AG04449 (cell line): Measurements from ENCODE around the gene POU6F2.

Source experiments
- CTCF ChIA-PET: fragments of 350-600 bp; formaldehyde crosslinking; extraction: SDS; loops from one replicate; lab custom pipeline; 2021; ENCODE audit warnings: antibody characterized with exemption; lab: Yijun Ruan, JAX
- POLR2A ChIA-PET: fragments of 400-600, 350-600 bp; formaldehyde crosslinking; extraction: SDS; loops from one replicate; lab custom pipeline; 2020; ENCODE audit warnings: antibody characterized with exemption, inconsistent platforms; lab: Yijun Ruan, JAX
- DNase-seq: peaks from one replicate; pipeline ENCODE4 v3.0.0-alpha.2; 2010; ENCODE audit warnings: low read depth, low spot score
- H3K4me3 ChIP-seq: 2 replicates; pipeline ENCODE4 v1.5.1; 2011; ENCODE audit warnings: low read depth, mild to moderate bottlenecking, control low read depth, low read length
- CTCF ChIP-seq: IDR thresholded peaks from one replicate; pipeline ENCODE4 v1.5.1; 2011; ENCODE audit warnings: mild to moderate bottlenecking, moderate library complexity, low read length, control low read depth, inconsistent platforms; ENCODE audit not compliant: insufficient read depth; ENCODE audit errors: missing control alignments

Gene POU6F2

GRCh38 chr7:39260279-39260844, 282.7 kb downstream of the POU6F2 start:
- POLR2A ChIA-PET: no interaction called here
- CTCF ChIA-PET: no interaction called here
- H3K4me3 ChIP-seq: no peak overlapping the region
- TF ChIP-seq CTCF: no peak
- no peak for DNase-seq

- DNase-seq: no peak
- ChIA-PET POLR2A (no interaction called here), CTCF (no interaction called here)
- H3K4me3 ChIP-seq: no peak overlapping the region
- TF ChIP-seq CTCF: no peak
Measured at GRCh38 chr7:39261771-39262170, 284.1 kb downstream of the POU6F2 start.

DNA sequence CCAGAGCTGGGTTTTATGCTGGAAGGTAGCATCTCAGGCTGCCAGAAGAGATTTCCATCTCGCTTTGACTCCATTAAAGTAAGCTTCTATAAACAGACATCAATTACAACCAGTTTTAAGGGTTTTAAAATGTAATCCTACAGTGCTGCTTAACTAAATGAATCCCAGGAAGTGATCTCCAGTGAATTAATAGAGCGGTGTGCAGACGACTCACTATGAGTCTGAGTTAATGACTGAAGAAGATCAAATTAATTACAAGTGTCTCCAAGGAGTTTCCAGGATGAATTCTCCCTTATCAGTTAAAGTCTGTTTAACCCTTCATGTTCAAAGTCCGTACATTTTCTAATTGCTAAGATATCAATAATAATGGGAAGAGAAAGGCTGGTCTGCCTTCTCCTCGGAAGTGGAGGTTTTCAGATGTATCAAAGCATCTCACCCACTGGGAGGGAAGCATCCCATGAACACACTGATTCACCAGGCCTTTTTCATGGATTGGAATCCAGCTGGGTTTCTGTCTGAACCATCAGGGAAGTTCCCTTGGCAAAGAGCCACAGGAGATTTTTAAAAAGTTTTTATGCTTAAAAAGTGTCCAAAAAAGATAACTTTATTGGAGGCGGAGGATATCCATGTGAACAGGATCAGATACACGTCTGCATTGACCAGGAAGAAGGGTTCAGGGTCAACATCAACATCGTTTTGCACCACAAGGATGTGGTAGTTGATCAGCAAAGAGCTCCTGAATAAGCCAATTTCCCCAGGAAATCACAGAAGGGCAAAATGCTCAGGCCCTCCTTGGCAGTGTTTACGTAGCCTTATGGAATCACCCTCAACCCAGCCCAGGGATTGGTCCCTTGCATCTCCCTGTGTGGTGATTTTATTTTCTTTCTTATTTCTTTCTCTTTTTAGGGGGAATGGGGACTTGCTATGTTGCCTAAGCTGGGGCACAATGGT, 288.2 kb downstream of the POU6F2 start:
- POLR2A ChIA-PET: no interaction called here

GRCh38 chr7:39269034-39269433, 291.3 kb downstream of the POU6F2 start:
- POLR2A ChIA-PET: no interaction called here

More for the DNA sequence above, 288.2 kb downstream of the POU6F2 start:
- H3K4me3 ChIP-seq: no peak overlapping the region
- CTCF ChIA-PET: no interaction called here
- DNase-seq: no peak
- TF ChIP-seq CTCF: no peak

DNA sequence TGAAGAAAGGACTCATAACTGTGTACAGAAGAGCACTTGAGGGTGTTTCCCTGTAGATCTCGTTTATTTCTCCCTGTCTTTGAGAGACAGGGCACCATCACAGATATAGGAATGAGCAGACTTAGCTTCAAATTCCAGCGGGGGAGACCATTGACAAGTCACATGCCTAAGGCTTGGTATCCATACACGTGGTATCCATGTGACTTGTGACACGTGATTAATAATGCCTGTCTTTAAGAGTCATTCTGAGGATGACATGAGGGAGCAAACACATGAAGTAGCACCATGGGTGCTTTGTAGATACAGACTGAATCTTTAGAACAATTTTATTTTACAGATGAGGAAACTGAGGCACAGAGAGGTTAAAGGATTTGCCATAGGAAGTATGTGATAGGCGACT, 292.3 kb downstream of the POU6F2 start:
- no peak for DNase-seq
- H3K4me3 ChIP-seq: no peak overlapping the region
- ChIA-PET POLR2A (no interaction called here), CTCF (no interaction called here)
- TF ChIP-seq CTCF: no peak

More at GRCh38 chr7:39269034-39269433, 291.3 kb downstream of the POU6F2 start:
- no peak for TF ChIP-seq CTCF
- CTCF ChIA-PET: interaction anchor here (1.0 kb wide), 1 partner anchor 88 kb away, joined by 3 read pairs; no protein-coding TSS in a partner anchor
- no peak overlapping the region for H3K4me3 ChIP-seq
- no peak for DNase-seq

DNA sequence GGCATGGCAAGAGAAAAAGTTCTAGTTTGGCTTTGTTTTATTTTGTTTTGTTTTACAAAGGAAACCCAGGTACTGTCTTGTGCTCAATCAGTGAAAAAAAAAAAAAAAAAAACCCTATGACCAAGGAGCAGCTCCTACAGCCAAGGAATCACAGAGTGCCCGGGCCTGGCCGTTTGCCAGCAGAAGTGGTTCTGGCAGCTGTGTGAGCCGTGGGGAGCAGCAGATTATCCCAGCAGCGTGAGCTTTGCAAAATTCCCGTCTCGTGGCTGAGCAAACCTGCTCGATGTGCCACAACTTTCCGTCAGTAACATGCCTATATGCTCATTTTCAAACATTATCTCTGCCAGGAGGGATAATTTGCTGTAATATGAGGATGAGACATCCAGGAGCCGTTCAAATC, 293.7 kb downstream of the POU6F2 start:
- DNase-seq: no peak
- ChIA-PET CTCF (no interaction called here), POLR2A (interaction anchor here (0.7 kb wide), 1 partner anchor 19 kb away, joined by 3 read pairs; no protein-coding TSS in a partner anchor)
- no peak for TF ChIP-seq CTCF
- H3K4me3 ChIP-seq: no peak overlapping the region
